ENCODE results near the gene PIGT.

PIGT gene

DNA sequence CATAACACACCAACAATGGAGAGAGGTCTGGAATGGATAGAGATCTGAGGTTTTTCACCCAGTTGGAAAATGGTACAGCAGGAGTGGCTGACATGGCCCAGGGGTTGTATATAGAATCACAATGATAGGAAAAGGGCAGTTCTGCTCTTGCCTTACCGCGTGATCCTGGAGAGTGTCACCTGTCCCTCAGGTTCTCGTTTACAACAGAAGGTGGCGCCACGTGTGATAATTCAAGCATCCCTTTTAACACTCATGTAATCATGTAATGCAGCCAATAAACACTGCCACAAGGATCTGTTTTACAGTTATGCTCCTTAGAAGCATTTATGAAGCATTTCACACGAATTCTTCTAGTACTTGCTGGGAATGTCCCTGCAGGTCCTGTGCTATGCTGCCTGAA, 40.7 kb downstream of the PIGT start:
- H3K4me3 ChIP-seq (ENCODE audit: low read depth in 1 of 5, low read length in 5 of 5) = no peak overlapping the region
- no peaks in the 10 kb centered on the region for H3K4me1 ChIP-seq (ENCODE audit: control insufficient read depth in 5 of 5, insufficient read depth in 5 of 5, low read length in 5 of 5)
- no peak overlapping the region for H3K27ac ChIP-seq (ENCODE audit: low read depth, low read length)
- H3K9ac ChIP-seq (ENCODE audit: low read length in 5 of 5) = no peak overlapping the region
- H3K9me3 ChIP-seq (ENCODE audit: control insufficient read depth in 5 of 5, low read length in 5 of 5) = no peaks in the 10 kb centered on the region
- H3K27me3 ChIP-seq (ENCODE audit: control insufficient read depth in 5 of 5, insufficient read depth in 4 of 5, low read length in 5 of 5) = peaks cover 0 to 6% (median 0%) of the 10 kb centered on the region in 5 donors
- no peaks in the 10 kb centered on the region for H3K36me3 ChIP-seq (ENCODE audit: control insufficient read depth in 5 of 5, insufficient read depth in 5 of 5, low read length in 5 of 5)

DNA sequence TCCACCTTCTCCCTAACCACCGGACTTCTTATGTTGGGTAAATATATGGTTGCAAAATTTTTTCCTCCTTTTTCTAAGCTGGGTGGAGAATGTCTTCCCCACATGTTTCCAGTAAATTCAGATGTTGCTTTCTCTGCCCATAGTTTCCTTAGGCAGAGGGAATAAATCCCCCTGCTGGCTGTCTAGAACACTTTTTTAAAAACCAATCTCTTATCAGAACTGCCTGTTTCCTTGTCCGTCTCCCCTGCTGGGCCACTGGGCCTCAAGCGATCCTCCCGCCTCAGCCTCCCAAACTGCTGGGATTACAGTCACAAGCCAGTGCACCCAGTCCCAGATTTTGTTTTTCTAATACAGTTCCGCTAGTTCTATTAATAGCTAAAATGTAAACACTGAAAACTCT, 43.7 kb downstream of the PIGT start:
- no peaks in the 10 kb centered on the region for H3K9me3 ChIP-seq (ENCODE audit: control insufficient read depth in 5 of 5, low read length in 5 of 5)
- H3K27me3 ChIP-seq (ENCODE audit: control insufficient read depth in 5 of 5, insufficient read depth in 4 of 5, low read length in 5 of 5) = peaks cover 0 to 16% (median 4%) of the 10 kb centered on the region in 5 donors
- H3K27ac ChIP-seq (ENCODE audit: low read depth, low read length) = no peak overlapping the region
- H3K4me3 ChIP-seq (ENCODE audit: low read depth in 1 of 5, low read length in 5 of 5) = no peak overlapping the region
- H3K36me3 ChIP-seq (ENCODE audit: control insufficient read depth in 5 of 5, insufficient read depth in 5 of 5, low read length in 5 of 5) = no peaks in the 10 kb centered on the region
- H3K4me1 ChIP-seq (ENCODE audit: control insufficient read depth in 5 of 5, insufficient read depth in 5 of 5, low read length in 5 of 5) = no peaks in the 10 kb centered on the region
- no peak overlapping the region for H3K9ac ChIP-seq (ENCODE audit: low read length in 5 of 5)

DNA sequence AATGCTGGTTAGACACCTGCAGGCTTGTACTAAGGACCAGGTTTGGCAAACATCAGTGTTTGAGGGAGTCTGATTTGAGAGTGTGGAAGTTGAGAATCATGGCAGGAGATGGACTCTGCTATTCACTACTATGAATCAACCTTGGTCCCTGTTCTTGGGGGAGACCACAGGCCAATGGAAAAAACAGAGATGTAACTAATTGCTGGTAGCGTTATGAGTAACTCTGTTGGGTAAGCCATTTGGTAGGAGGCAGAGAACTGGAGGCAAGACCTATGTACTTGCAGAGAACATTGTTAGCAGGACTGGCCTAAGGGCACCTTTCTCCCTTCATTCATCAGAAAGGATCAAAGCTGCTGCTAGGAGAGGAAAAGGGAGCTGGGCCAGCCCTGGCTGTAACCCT, 45.3 kb downstream of the PIGT start:
- no peaks in the 10 kb centered on the region for H3K4me1 ChIP-seq (ENCODE audit: control insufficient read depth in 5 of 5, insufficient read depth in 5 of 5, low read length in 5 of 5)
- no peak overlapping the region for H3K27ac ChIP-seq (ENCODE audit: low read depth, low read length)
- no peak overlapping the region for H3K9ac ChIP-seq (ENCODE audit: low read length in 5 of 5)
- no peaks in the 10 kb centered on the region for H3K9me3 ChIP-seq (ENCODE audit: control insufficient read depth in 5 of 5, low read length in 5 of 5)
- H3K36me3 ChIP-seq (ENCODE audit: control insufficient read depth in 5 of 5, insufficient read depth in 5 of 5, low read length in 5 of 5) = no peaks in the 10 kb centered on the region
- peaks cover 0 to 20% (median 4%) of the 10 kb centered on the region in 5 donors for H3K27me3 ChIP-seq (ENCODE audit: control insufficient read depth in 5 of 5, insufficient read depth in 4 of 5, low read length in 5 of 5)
- H3K4me3 ChIP-seq (ENCODE audit: low read depth in 1 of 5, low read length in 5 of 5) = no peak overlapping the region

DNA sequence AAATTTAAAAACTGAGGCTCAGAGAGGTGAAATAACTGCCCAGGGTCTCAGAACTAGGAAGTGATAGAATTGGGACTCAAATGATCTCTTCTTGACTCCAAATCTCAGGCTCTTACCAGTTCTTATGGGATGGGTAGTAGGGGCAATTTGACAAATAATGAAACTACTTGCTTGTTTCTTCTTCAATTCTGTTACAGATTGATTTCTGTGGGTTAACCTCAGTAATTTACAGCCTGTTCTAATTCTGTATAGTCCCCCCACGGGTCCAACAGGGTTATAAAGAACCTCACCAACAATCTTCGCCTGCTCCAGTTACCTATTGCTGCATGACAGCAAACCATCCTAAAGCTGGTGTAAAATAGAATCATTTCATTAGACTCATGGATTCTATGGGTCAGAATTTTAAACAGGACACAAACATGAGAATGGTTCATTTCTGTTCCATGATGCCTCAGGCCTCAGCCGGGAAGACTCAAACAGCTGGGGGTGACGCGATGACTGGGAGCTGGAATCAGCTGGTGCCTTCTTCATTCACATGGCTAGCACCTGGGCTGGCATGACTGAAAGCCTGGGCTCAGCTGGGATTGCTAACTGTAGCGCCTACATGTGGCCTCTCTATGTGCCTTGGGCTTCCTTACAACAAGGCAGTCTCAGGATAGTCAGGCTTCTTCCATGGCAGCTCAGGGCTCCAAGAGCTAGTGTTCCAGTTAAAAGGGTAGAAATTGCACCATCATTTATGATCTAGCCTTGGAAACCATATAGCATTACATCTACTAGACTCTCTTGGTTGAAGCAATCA, 47.0 kb downstream of the PIGT start:
- H3K9ac ChIP-seq (ENCODE audit: low read length in 5 of 5) = no peak overlapping the region

DNA sequence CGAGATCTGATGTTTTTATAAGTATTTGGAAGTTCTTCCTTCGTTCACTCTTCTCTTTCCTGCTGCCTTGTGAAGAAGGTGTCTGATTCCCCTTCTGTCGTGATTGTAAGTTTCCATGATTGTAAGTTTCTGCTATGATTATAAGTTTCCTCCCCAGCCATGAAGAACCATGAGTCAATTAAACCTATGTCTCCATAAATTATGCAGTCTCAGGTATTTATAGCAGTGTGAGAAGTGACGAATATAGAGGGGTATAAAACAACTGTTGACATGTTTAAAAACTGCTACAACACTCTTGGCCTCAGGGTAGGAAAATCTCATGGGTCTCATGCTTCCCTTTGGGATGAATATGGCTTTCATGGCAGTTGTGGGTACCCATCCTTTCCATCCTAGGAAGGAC, 47.8 kb downstream of the PIGT start:
- no peak overlapping the region for H3K9ac ChIP-seq (ENCODE audit: low read length in 5 of 5)
- H3K4me1 ChIP-seq (ENCODE audit: control insufficient read depth in 5 of 5, insufficient read depth in 5 of 5, low read length in 5 of 5) = no peaks in the 10 kb centered on the region
- H3K4me3 ChIP-seq (ENCODE audit: low read depth in 1 of 5, low read length in 5 of 5) = no peak overlapping the region
- peaks cover 4 to 23% (median 12%) of the 10 kb centered on the region in 5 donors for H3K27me3 ChIP-seq (ENCODE audit: control insufficient read depth in 5 of 5, insufficient read depth in 4 of 5, low read length in 5 of 5)
- no peaks in the 10 kb centered on the region for H3K9me3 ChIP-seq (ENCODE audit: control insufficient read depth in 5 of 5, low read length in 5 of 5)
- H3K27ac ChIP-seq (ENCODE audit: low read depth, low read length) = no peak overlapping the region
- no peaks in the 10 kb centered on the region for H3K36me3 ChIP-seq (ENCODE audit: control insufficient read depth in 5 of 5, insufficient read depth in 5 of 5, low read length in 5 of 5)

More for the DNA sequence above, 47.0 kb downstream of the PIGT start:
- H3K9me3 ChIP-seq (ENCODE audit: control insufficient read depth in 5 of 5, low read length in 5 of 5) = no peaks in the 10 kb centered on the region
- no peaks in the 10 kb centered on the region for H3K4me1 ChIP-seq (ENCODE audit: control insufficient read depth in 5 of 5, insufficient read depth in 5 of 5, low read length in 5 of 5)
- H3K27me3 ChIP-seq (ENCODE audit: control insufficient read depth in 5 of 5, insufficient read depth in 4 of 5, low read length in 5 of 5) = peaks cover 3 to 24% (median 5%) of the 10 kb centered on the region in 5 donors
- H3K4me3 ChIP-seq (ENCODE audit: low read depth in 1 of 5, low read length in 5 of 5) = no peak overlapping the region
- no peak overlapping the region for H3K27ac ChIP-seq (ENCODE audit: low read depth, low read length)
- H3K36me3 ChIP-seq (ENCODE audit: control insufficient read depth in 5 of 5, insufficient read depth in 5 of 5, low read length in 5 of 5) = no peaks in the 10 kb centered on the region

DNA sequence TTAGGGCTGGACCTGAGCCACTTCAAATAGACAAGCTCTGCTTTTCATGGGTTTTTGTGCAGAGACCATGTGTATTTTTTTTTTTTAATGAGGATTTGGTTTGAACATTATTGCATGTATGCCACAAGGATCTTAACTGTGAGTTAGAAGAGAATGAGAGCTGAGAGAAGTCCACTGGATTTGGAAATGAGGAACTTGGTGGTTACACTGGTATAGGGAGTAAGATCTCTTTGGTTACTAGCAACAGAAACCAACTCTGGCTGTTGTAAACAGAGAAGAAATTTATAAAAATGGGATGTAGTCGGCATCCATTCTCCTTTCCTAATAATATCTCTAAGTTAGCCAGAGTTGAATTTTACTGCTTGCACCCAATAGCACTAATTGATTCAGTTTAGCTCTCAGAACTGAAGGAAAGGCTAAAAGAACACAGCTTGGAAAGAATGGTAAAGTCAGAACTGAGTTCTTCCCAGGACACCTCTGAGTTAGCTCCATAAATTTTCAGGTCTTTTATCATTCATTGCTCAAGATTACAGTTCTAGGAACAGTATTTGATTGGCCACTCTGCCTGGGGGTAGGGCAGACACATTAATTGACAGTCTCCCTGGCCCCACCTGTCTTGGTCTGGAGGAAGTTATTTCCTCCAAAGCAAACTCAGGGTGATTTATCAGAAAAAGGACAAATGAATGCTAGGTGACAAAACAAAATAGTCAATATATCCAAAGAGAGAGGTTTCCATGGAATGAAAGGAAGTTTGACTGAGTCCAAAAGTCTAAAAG, 49.7 kb downstream of the PIGT start:
- Histone ChIP-seq H3K27ac (ENCODE audit: low read depth, low read length) (no peak overlapping the region), H3K27me3 (ENCODE audit: control insufficient read depth in 5 of 5, insufficient read depth in 4 of 5, low read length in 5 of 5) (peaks cover 21 to 34% (median 28%) of the 10 kb centered on the region in 5 donors), H3K9me3 (ENCODE audit: control insufficient read depth in 5 of 5, low read length in 5 of 5) (no peaks in the 10 kb centered on the region), H3K9ac (ENCODE audit: low read length in 5 of 5) (no peak overlapping the region), H3K36me3 (ENCODE audit: control insufficient read depth in 5 of 5, insufficient read depth in 5 of 5, low read length in 5 of 5) (no peaks in the 10 kb centered on the region), H3K4me3 (ENCODE audit: low read depth in 1 of 5, low read length in 5 of 5) (no peak overlapping the region), H3K4me1 (ENCODE audit: control insufficient read depth in 5 of 5, insufficient read depth in 5 of 5, low read length in 5 of 5) (peaks cover 1 to 15% (median 12%) of the 10 kb centered on the region in 5 donors)

DNA sequence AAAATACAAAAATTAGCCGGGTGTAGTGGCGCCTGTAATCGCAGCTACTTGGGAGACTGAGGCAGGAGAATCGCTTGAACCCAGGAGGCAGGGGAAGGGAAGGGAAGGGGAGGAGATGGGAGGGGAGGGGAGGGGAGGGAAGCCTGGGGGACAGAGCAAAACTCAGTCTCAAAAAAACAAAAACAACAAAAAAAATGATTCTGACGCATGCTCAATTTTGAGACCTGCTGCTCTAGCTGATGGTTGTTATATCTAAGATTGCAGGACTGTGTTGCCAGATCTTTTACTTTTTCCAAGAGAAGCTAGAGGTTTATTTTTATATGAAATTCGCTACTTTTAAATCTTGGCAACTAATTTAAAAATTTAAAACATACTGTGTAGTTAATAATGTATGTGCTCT, 51.2 kb downstream of the PIGT start:
- H3K9me3 ChIP-seq (ENCODE audit: control insufficient read depth in 5 of 5, low read length in 5 of 5) = no peaks in the 10 kb centered on the region
- H3K4me1 ChIP-seq (ENCODE audit: control insufficient read depth in 5 of 5, insufficient read depth in 5 of 5, low read length in 5 of 5) = peaks cover 1 to 21% (median 17%) of the 10 kb centered on the region in 5 donors
- H3K27me3 ChIP-seq (ENCODE audit: control insufficient read depth in 5 of 5, insufficient read depth in 4 of 5, low read length in 5 of 5) = peaks cover 21 to 43% (median 37%) of the 10 kb centered on the region in 5 donors
- no peaks in the 10 kb centered on the region for H3K36me3 ChIP-seq (ENCODE audit: control insufficient read depth in 5 of 5, insufficient read depth in 5 of 5, low read length in 5 of 5)
- H3K27ac ChIP-seq (ENCODE audit: low read depth, low read length) = no peak overlapping the region
- no peak overlapping the region for H3K4me3 ChIP-seq (ENCODE audit: low read depth in 1 of 5, low read length in 5 of 5)
- H3K9ac ChIP-seq (ENCODE audit: low read length in 5 of 5) = no peak overlapping the region

DNA sequence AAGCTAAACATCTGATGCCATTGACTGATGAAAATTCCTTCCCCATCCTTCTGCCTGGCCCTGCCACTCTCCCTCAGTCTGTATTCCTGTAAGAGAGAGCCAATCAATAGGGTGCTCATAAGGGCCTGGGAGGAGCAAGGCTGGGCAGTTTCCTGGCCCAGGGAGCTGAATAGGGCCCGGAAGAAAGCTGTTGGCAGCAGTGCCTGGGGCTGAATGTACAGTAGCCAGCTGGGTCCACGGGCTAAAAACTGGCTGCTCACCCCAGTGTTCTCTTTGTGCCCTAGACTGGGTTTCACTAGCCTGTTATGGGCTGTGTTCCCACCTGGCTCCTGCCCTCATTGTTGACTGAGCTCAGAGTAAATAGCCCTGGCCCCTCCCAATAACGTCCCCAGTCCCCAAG, 51.9 kb downstream of the PIGT start:
- Histone ChIP-seq H3K36me3 (ENCODE audit: control insufficient read depth in 5 of 5, insufficient read depth in 5 of 5, low read length in 5 of 5) (no peaks in the 10 kb centered on the region), H3K9ac (ENCODE audit: low read length in 5 of 5) (no peak overlapping the region), H3K4me1 (ENCODE audit: control insufficient read depth in 5 of 5, insufficient read depth in 5 of 5, low read length in 5 of 5) (peaks cover 1 to 21% (median 17%) of the 10 kb centered on the region in 5 donors), H3K9me3 (ENCODE audit: control insufficient read depth in 5 of 5, low read length in 5 of 5) (no peaks in the 10 kb centered on the region), H3K27ac (ENCODE audit: low read depth, low read length) (no peak overlapping the region), H3K4me3 (ENCODE audit: low read depth in 1 of 5, low read length in 5 of 5) (no peak overlapping the region), H3K27me3 (ENCODE audit: control insufficient read depth in 5 of 5, insufficient read depth in 4 of 5, low read length in 5 of 5) (peaks cover 21 to 43% (median 37%) of the 10 kb centered on the region in 5 donors)

DNA sequence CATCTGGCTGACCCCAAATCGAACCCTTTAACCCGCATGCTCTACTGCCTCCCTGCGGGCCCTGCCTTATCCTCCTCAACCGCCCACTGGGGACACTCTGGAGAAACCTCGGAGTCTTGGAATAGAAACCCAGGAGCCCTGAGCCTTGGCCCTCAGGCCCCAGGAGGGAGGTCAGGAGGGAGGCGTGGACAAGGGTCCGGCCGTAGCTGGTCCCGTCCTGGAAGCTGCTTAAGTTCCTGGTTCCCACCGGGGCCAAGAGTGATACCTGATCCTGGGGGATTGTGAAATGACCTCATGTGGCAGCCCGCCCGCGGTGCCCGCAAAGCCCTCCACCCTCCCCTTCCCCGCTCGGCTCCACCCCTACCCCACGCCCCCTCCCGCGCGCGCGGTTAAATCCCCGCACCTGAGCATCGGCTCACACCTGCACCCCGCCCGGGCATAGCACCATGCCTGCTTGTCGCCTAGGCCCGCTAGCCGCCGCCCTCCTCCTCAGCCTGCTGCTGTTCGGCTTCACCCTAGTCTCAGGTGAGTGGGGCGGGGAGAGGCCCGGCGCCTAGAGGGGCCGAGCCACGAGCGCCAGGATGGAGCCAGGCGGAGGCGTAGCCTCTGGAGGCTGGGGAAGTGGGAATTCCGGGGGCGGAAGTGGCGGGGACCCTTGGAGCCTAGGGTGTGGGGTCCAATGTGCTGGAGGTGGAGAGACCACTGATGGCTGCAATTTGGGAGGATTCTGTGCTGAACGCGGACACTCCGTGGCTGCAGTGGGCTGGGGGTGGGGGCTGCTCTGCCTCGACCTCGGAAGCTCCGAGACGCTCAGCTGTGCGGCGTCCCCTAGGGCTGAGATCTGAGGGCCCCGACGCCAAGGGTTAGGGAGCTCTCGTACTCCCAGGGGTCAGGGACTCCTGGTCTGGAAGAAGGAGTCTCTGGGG, 53.7 kb downstream of the PIGT start, which contains the start of gene WFDC2:
TSS of gene WFDC2 (plus strand) at position 418 of the 926 bp plus-strand sequence. CDS start at position 447, 29 bp downstream.
- no peaks in the 10 kb centered on the region for H3K9me3 ChIP-seq (ENCODE audit: control insufficient read depth in 5 of 5, low read length in 5 of 5)
- peaks cover 1 to 21% (median 17%) of the 10 kb centered on the region in 5 donors for H3K4me1 ChIP-seq (ENCODE audit: control insufficient read depth in 5 of 5, insufficient read depth in 5 of 5, low read length in 5 of 5)
- peak within 1 kb of the TSS in 4 of 5 donors; percentile 59 to 62 (median 60) for H3K4me3 ChIP-seq (ENCODE audit: low read depth in 1 of 5, low read length in 5 of 5)
- H3K27ac ChIP-seq (ENCODE audit: low read depth, low read length) = no peak within 1 kb of the TSS
- H3K27me3 ChIP-seq (ENCODE audit: control insufficient read depth in 5 of 5, insufficient read depth in 4 of 5, low read length in 5 of 5) = peaks cover 17 to 37% (median 32%) of the 10 kb centered on the region in 5 donors
- H3K36me3 ChIP-seq (ENCODE audit: control insufficient read depth in 5 of 5, insufficient read depth in 5 of 5, low read length in 5 of 5) = no peaks in the 10 kb centered on the region
- peak within 1 kb of the TSS in 2 of 5 donors; percentile 35 to 48 for H3K9ac ChIP-seq (ENCODE audit: low read length in 5 of 5)

Measured in subcutaneous abdominal adipose tissue (tissue), 5 donors.